Inflammatory macrophage treated with lipopolysaccharide for 4 hours (primary cell): ENCODE results near the gene TOMM22.
"Not testable (repeated sequence)": the region's sequence is repeated elsewhere in the genome, so short reads cannot be mapped to it uniquely, and the experiment has no call there.

Experiments used
- DNase-seq: peaks from one replicate; pipeline ENCODE4 v3.0.0-alpha.2; 2020

Gene TOMM22

DNA sequence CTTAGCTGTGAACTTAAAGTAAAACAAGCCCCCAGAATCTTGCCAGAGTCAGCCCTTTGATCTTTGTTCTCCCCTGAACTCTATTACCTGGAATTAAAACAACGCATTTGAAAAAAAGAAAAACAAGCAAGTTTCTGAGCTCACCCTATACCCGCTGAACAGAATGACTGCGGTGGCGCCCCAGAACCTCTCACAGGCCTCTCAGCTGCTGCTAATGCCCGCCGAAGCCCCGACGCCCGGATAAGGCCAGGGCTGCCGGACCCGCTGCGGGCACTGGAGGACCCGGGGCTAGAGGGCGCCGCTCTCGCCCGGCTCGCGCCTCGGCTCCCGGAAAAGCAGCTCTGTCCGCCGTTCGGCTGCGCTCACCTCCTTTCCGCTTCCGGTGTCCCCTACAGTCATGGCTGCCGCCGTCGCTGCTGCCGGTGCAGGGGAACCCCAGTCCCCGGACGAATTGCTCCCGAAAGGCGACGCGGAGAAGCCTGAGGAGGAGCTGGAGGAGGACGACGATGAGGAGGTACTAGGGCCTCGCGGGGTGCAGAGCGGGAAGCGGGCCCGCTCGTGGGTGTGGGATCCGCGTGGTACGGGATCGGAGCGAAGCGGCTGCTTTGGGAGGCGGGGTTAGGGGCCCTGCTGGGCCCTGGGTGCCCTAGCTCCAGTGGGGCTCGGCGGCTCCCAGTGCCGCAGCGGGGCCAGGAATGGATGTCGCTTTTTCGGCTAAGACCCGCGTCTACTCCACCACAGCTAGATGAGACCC, at the start of gene TOMM22:
Gene TOMM22 (plus strand): TSS at position 376 of the 754 bp plus-strand sequence. CDS start 22 bp downstream, at position 398.
- DNase-seq: peak; percentile 88

DNA sequence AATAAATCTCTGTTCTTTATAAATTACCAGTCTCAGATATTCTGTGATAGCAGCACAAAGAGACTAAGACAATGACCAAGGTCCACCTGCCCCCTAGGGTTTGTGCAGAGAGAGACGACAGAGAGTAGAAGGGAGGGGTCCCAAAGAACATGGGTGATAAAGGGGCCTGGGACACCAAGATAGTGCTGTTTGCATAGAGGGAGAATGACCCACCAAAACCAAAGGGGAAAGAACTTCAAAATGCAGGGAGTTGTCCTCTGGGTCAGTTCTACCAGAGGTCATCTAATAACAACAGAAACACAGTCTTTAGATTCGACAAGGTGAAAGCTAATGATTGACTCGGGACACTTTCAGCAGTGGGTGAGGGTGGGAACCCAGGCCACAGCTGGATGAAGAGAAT, 49.2 kb upstream of the TOMM22 start:
- no peak for DNase-seq

DNA sequence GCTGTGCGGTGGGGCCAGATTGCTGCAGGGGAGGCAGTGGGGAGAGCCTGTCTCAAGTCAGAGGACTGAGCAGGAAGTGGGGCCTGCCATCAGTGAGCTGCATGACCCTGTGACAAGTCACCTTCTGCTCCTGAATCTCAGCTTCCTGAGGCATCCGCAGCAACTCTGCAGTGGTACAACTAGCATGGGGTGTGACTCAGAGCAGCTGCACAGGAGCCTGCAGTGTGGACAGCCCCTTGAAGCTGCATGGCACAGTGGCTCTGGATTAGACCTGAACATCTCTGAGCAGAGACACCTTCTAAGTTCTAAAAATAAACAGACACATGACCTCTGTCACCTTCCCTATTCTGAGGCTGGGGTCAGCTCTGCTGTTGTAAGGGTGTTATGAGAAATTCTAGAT, 43.5 kb upstream of the TOMM22 start:
- no peak for DNase-seq

DNA sequence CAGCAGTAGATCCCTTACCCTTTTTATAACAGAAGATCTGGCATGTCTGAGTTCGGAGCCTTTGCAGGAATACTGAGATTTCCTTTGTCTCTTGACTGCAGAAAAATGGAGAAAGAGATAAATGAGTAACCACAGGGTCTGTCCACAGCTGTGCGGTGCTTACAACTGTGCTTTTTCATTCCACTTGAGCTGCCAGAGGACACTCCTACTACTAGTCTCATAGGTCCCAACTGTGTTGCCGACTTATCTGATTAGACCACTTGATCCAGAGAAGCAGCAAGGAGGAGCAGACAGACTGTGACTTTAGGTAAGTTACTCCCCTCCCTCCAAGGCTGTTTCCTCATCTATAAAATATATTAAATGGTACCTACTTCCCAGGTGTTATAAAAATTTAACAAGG, 43.0 kb upstream of the TOMM22 start:
- DNase-seq: no peak

DNA sequence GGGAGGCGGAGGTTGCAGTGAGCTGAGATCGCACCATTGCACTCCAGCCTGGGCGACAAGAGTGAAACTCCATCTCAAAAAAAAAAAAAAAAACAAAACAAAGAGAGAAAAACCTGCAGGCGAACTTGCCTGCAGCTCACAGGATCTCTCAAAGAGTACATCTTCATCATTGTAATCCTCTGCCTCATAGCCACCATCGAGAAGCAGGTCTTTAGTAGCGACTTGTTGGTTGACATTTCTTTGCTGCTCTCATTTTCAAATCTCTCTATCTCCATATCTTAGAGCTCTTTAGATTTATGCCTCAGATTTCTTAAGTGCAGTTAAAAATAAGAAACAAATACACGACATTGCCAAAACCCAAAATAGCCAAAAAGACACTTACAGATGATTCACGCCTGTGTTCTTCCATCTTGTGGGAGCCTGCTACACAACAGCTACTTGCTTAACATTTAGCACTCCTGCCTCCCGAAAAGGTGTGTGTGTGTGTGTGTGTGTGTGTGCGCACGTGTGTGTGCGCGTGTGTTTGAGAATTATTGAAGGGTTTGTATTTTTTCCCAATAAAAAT, 40.2 kb upstream of the TOMM22 start:
- DNase-seq: no peak

DNA sequence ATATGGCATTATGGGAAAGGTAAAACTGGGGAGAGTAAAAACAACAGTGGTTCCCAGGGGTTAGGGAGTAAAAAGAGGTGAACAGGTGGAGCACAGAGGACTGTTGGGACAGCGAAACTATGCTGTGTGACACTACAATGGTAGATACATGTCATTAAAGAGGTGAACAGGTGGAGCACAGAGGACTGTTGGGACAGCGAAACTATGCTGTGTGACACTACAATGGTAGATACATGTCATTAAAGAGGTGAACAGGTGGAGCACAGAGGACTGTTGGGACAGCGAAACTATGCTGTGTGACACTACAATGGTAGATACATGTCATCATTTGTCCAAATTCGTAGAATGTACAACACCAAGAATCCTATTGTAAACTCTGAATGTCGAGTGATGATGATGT, 37.5 kb upstream of the TOMM22 start:
- not testable (repeated sequence) for DNase-seq

DNA sequence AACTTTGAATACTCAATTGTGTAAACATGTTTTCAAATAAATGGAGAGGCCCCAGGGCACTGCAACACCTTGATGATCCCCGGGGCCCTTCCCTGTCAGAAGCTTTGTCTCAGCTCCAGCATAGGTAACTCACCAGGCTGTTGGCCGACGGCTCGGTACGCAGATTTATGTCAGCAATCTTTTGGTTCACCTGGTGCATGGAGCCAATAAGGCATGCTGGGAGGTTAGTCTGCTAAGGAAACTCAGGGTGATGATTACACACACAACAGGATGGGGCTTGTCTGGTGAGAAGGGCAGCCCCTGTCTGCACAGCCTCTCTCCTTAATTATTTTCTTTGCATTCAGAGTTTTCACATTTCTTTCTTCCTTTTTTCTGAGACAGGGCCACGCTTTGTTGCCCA, 36.3 kb upstream of the TOMM22 start:
- DNase-seq: no peak

DNA sequence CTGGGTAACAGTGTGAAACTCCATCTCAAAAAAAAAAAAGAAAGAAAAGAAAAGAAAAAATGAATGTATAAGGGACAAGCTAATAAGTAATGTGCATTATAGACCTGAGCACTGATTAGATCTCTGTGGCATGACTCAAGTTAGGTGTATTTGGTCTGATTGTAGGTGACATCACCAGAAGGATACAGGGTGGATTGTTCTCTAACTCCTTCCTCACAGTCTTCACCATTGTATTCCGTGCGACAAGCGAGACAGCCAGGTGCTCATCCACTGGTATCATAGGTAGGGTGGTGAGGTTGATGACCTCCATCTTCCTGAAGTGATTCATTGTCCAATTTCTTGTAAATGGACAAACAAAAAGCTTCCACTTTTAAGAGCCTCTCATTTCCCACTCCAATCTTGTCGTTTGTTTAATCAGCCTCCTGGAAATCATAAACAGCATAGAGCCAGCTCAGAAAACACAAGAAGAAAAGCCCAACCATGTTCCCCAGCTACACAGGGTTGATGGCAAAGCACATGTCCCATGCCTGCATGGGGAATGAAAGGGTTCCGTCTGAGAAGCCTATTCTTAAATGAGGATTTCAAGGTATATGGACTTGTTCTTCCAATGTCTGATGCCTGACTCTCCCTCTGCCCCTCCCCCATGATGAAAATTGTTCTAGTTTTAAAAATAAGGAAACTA, 31.8 kb upstream of the TOMM22 start:
- no peak for DNase-seq

DNA sequence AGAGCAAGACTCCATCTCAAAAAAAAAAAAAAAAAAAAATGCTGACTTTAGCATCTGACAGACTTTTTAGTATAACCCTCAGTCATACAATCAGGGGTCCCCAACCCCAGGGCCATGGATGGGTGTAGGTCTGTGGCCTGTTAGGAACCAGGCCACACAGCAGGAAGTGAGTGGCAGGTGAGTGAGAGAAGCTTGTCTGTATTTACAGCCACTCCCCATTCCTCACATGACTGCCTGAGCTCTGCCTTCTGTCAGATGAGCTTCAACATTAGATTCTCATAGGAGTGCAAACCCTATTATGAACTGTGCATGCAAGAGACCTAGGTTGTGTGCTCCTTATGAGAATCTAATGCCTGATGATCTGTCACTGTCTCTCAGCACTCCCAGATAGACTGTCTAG, 28.9 kb upstream of the TOMM22 start:
- no peak for DNase-seq

DNA sequence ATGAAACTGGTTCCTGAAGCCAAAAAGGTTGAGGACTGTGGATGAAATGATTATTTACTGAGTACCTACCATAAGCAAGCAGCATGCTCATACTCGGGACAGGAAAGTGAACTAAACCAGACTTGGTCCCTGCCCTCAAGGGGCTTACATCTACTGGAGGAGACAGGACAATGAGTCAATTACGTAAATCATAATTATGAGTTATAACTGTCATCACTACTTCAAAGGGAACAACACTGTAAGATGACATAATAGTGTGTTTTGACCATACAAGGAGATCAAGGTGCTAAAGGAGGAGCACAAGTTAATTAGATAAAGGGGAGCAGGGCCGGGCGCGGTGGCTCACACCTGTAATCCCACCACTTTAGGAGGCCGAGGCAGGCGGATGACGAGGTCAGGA, 28.0 kb upstream of the TOMM22 start:
- DNase-seq: no peak

DNA sequence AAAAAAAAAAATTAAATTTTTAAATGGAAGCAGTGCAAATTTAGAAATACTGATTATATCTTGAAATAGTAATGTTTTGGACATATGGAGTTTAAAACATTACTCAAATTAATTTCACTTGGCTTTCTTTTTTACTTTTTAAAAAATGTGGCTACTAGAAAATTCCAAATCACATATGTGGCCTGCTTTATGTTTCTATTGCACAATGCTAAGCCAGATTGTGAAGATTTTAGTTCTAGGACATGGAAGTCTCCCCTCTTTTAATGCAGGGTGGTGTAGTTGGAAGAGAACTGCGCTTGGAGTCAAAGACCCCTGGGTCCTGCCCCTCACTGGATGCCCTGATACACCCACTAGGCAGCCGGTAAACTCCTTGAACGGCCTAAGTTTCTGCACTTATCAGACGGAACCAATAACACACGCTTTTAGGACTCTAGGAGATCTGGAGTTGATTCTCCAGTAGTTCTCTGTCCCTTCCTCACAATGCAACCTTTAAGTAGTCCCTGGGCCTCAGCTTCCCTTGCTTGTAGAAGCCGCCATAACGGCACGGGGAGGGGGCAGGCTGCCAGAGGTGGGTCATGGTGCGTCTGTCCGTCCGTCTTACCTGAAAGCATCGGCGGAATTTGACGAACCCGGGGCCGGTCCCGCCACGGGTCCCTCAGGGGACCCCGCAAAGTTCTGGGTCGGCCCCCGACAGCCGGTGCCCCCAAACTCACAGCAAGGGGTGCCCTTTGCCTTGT, 26.1 kb upstream of the TOMM22 start:
- no peak for DNase-seq

DNA sequence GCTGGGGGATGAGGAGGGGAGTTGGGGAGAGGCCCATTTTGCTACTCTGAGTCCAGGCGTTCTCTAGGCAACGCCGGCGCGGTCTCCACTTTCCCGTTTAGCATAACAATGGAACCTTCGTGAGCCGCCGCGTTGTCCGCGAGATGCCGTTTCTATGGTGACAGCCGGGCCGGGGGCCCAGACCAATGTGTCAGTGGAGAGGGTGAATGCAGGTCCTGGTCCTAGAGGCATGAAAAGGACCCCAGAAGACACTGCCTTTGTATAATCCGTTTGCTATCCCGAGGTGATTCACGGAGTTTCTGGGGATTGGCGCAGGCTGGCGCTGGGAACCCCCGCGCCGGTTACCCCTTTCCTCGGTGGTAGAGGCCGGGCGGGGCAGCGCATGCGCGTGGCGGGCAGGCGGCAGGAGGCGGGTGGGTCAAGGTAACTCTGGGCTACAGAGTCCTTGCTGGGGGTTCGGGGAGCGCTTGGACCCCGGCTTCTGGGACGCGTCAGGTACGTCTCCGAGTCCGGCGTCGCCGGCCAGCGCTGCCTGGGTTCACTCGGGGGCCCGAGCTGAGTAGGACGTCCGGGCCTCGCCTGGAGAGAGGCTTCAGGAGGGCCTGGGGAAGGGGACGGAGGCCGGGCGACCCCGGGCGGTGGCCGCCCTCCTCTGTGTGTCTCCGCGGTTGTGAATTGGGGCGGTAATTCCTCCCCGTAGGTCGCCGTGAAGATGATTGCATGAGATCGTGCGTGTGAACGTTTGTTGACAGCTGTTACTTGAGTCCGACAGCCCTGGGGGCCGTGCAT, 25.3 kb upstream of the TOMM22 start, which contains the start of the genes CBY1 and FAM227A:
Gene CBY1 (plus strand): TSS at position 383 of the 789 bp plus-strand sequence. CDS start 11,417 bp downstream, outside the sequence.
Gene FAM227A (minus strand): TSS at position 137 of the 789 bp plus-strand sequence. CDS start 6,224 bp downstream, outside the sequence.
- peak; percentile 84 for DNase-seq

DNA sequence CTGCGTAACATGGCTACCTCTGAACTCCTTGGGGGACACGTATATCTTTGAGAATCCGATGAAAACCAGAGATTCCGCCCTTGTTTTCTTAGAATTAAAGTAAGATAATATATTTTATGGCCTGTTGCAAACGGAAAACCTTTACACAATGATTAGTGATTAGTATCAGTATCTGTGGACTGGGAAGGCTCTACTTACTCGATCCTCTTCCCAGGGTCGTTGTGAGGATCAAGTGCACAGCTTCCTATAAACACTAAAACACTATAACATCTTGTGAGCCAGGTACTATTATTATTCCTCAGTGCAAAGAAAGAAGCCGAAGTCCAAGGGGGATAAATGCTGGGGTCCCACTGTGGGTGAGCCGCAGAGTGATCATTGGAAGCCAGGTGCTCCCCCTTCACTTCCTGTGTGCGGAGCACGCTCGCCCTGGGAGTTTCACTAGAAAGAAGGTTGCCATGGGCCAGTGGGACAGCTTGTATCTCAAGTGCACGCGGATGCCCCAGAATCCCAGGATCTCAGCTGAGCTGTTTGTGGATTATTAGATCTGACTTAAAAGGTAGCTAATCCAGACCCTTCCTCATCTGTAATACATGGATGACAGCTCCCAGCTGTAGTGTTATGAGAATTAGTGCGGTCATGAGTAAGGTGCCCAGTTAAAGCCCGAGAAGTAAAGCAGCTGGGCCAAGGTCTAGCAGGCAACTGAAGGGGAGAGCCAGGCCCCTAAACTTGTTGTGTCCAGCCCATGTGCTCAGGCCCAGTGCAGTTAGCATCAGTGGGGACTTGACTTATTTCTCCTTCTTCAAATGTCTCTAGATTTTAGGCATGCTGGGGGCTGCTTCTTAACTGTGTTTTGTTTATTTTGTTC, 24.5 kb upstream of the TOMM22 start:
- DNase-seq: peak; percentile 11

DNA sequence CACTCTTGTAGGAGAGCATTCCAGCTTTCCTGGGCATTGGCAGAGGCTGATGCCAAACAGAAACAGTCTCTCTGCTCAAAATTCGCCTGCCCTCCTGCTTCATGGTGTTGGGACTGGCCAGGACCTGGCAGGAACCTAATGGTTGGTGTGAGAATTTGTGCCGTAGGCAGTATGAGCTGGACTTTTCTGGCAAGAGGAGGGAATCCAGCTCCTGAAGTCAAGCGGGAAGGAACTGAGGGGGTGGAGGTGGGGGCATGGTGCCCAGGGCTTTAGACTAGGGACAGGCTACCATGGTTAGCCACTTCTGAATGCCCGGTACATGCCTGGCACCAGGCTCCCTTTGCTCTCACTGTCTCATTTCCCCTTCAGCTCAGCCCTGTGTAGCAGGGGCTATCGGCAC, 6.9 kb upstream of the TOMM22 start:
- no peak for DNase-seq

DNA sequence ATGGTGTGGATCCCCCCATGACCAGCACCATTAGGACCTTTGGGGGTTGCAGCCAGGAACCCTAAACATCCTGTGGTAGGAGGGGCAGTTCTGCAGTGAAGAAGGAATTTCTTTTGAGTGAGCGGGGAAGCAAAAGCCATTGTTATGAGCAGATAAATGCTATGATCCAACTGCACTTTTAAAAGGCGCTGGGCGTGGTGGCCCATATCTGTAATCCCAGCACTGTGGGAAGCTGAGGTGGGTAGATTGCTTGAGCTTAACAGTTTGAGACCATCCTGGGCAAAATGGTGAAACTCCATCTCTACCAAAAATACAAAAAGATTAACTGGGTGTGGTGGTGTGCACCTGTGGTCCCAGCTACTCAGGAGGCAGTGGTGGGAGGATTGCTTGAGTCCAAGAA, 5.9 kb upstream of the TOMM22 start:
- DNase-seq: no peak

DNA sequence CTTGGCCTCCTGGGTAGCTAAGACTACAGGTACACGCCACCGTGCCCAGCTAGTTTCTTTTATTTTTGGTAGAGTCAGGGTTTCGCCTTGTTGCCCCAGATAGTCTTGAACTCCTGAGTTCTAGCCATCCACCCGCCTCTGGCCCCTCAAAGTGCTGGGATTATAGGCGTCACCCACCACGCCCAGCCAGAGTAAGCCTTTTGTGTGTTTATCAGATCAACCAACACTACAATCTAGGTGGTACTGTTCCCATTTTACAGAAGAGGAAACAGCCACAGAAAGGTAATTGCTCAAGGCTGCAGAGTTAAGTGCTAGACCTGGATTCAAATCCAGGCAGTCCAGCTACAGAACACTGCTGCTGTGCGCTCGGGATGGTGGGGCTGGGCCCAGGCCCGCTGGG, 3.1 kb downstream of the TOMM22 start:
- no peak for DNase-seq

DNA sequence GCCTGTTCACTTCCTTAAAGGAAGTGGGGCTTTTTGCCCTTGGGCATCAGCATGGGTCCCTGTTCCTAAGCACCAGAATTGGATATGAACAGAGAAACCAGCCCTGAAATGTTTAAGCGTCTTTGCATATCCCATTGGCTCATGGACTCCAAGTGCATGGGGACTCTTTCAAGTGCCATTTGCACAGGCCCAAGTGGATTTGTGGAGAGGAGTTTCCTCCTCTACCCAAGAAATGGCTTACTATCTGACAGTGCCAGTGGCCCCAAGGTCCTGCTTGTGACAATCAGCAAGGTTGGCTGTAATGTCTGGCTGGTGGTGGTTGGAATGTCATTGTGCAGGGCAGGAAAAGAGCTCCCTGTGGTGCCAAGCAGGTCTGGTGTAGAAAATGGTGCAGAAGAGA, 4.0 kb downstream of the TOMM22 start:
- no peak for DNase-seq

DNA sequence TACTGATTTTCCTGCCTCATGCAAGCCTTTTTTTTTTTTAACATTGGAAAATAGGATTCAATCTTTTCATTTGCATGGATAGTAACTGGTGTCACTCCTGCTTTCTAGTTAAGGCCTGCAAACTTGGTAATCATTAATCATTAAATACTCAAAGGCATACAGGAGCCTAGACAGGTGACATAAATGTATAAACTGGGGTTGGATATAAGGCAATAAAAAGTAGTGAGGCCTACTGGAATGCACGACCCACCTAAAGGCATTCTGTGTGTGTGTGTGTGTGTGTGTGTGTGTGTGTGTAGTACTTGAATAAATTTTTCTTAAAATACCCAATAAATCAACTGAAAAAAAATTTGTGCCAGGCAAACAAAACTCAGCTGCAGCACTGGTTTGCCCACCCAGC, 7.9 kb downstream of the TOMM22 start:
- DNase-seq: no peak

DNA sequence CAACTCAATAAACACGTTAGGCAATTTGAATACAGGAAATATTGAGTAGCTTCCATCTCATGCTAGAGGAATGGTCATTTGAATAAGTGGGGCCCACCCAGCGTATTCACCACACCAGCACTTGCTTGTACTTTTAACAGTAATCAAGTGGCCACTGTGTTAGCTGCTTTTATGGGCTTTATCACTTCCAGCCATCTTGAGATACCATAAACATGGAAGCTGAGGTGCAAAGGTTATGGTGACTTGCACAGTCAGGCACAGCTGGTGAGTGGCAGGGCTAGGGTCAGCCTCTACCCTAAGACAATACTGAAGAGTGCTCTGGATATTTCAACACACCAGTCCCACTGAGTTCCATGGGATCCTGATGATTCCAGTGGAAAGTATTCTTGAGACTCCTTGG, 12.3 kb downstream of the TOMM22 start:
- no peak for DNase-seq

DNA sequence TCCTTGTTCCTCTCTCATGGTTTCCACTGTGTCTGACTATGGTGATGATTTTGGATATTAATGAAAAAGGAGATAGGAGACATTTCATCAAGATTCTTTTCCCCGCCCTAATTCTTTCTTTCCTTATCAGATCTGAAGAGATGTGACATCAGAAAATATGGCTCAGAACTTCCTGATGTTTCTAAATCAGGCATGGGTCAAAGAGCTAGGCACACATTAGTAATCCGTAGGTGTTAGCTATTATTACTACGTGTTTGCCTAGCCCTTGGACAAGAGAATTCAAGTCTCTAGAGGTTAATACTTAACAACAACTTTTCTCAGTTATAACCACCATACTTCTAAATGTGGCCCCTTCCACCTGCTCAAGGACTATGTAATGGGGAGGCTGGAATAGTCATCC, 13.2 kb downstream of the TOMM22 start:
- peak; percentile 69 for DNase-seq
